HepG2 (cell line): Measurements from ENCODE around the gene AAGAB. TPM values are rescaled to one million over a fixed set of nuclear protein-coding genes. Genes with fewer than 3 reads are reported as not detected.

Experiments used
- CREM ChIP-seq, 2 experiments: sonication (generic) in 1 of 2; formaldehyde crosslinking in 1 of 2; IDR thresholded peaks; 2 replicates each; pipeline versions ENCODE4 v1.4.0 to v1.6.1; 2016 to 2020; ENCODE audit warnings: antibody characterized with exemption in 1 of 2, mild to moderate bottlenecking in 1 of 2, missing genetic modification reagents in 1 of 2
- GPBP1L1 ChIP-seq: sonication (generic); formaldehyde crosslinking; IDR thresholded peaks from 2 replicates; pipeline ENCODE4 v1.5.0; 2020; ENCODE audit warnings: mild to moderate bottlenecking, missing genetic modification reagents
- HOXA5 ChIP-seq: sonication (generic); formaldehyde crosslinking; IDR thresholded peaks from 2 replicates; pipeline ENCODE4 v1.4.0; 2020; ENCODE audit warnings: missing genetic modification reagents
- HOXD1 ChIP-seq: sonication (generic); formaldehyde crosslinking; IDR thresholded peaks from 2 replicates; pipeline ENCODE4 v1.5.0; 2020; ENCODE audit warnings: missing genetic modification reagents
- KAT7 ChIP-seq: IDR thresholded peaks from 2 replicates; pipeline ENCODE4 v1.6.1; 2018; ENCODE audit warnings: borderline replicate concordance, missing compliant biosample characterization
- POLR2AphosphoS5 ChIP-seq: IDR thresholded peaks from 2 replicates; pipeline ENCODE4 v1.6.1; 2012; ENCODE audit warnings: low read depth, low read length
- PRDM4 ChIP-seq: sonication (generic); formaldehyde crosslinking; IDR thresholded peaks from 2 replicates; pipeline ENCODE4 v1.9.0; 2021; ENCODE audit warnings: missing genetic modification reagents, borderline replicate concordance
- SMAD9 ChIP-seq: sonication (generic); formaldehyde crosslinking; IDR thresholded peaks from 2 replicates; pipeline ENCODE4 v1.5.1; 2020; ENCODE audit warnings: mild to moderate bottlenecking, missing genetic modification reagents
- YEATS2 ChIP-seq: sonication (generic); formaldehyde crosslinking; IDR thresholded peaks from 2 replicates; pipeline ENCODE4 v1.4.0; 2020; ENCODE audit warnings: missing genetic modification reagents, borderline replicate concordance
- ZNF142 ChIP-seq: sonication (generic); formaldehyde crosslinking; IDR thresholded peaks from 2 replicates; pipeline ENCODE4 v1.4.0; 2020; ENCODE audit warnings: missing genetic modification reagents
- ZNF263 ChIP-seq: sonication (generic); formaldehyde crosslinking; IDR thresholded peaks from 2 replicates; pipeline ENCODE4 v1.4.0; 2020; ENCODE audit warnings: missing genetic modification reagents
- ZNF574 ChIP-seq: sonication (generic); formaldehyde crosslinking; IDR thresholded peaks from 2 replicates; pipeline ENCODE4 v1.4.0; 2020; ENCODE audit warnings: missing genetic modification reagents
- polyA plus RNA-seq, 8 experiments: library from polyadenylated mRNA; depleted of rRNA in 3 of 8; stranded (reverse) in 7 of 8; unstranded in 1 of 8; fragments of >200 nt; fragmentation: Illumina TruSeq in 4 of 8; extraction: Trizol in 4 of 8; gene quantifications; 2 replicates each; pipeline versions ENCODE4 v1.2.1 to v1.2.3, GENCODE V29; 2011 to 2016; ENCODE audit warnings: low read depth in 4 of 8, missing spikeins in 1 of 8, mixed read lengths in 1 of 8; ENCODE audit not compliant: insufficient read depth in 1 of 8
- total RNA-seq, 5 experiments: library from RNA; depleted of rRNA; stranded (reverse); fragments of >200 nt; fragmentation: Illumina TruSeq; extraction: Trizol; gene quantifications; 2 replicates each; pipeline ENCODE4 v1.2.3, GENCODE V29; 2016; ENCODE audit warnings: low read depth in 1 of 5

AAGAB gene
- total and polyA plus RNA-seq, 2 of the 13 experiments (the other 11 are each of a cell fraction or from before 2014, with no cell fraction given) = 8.0 to 34.9 TPM

- TF ChIP-seq ZNF142 = peak; percentile 63; the same call in 1 of the 2 replicates
- 0 out of 2 replicates have a peak, but pooled peaks have one; percentile 30 for TF ChIP-seq SMAD9 (CRISPR knock-in tag)
- 0 out of 2 replicates have a peak, but pooled peaks have one; percentile 12 for TF ChIP-seq CREM (IDR thresholded peaks at IDR 0.05)
- TF ChIP-seq CREM (CRISPR knock-in tag; IDR thresholded peaks at IDR 0.05) = no peak
- TF ChIP-seq ZNF263 (CRISPR knock-in tag) = peak; percentile 42; the same call in 1 of the 2 replicates
- peak; percentile 80 for TF ChIP-seq HOXD1
- peak; percentile 84 for TF ChIP-seq YEATS2 (CRISPR knock-in tag)
- peak; percentile 88; the same call in 1 of the 2 replicates for TF ChIP-seq HOXA5
- TF ChIP-seq PRDM4 (CRISPR knock-in tag) = no peak
- TF ChIP-seq KAT7 (CRISPR knock-in tag) = peak; percentile 57; the same call in 1 of the 2 replicates
- peak; percentile 46; the same call in 1 of the 2 replicates for TF ChIP-seq POLR2AphosphoS5
- TF ChIP-seq ZNF574 (CRISPR knock-in tag) = peak; percentile 83
- no peak for TF ChIP-seq GPBP1L1
Measured at GRCh38 chr15:67254238-67255175, at the start of gene AAGAB, which contains the start of gene IQCH (continued).
